Measurements from ENCODE around the gene NTHL1. TPM values are rescaled to one million over a fixed set of nuclear protein-coding genes. Genes with fewer than 3 reads are reported as not detected.

Gene NTHL1
- total and polyA plus RNA-seq, 9 of the 15 experiments (the other 6 are each of a cell fraction or from before 2014, with no cell fraction given) = 1.1 to 58.8 (median 17.6) TPM

DNA sequence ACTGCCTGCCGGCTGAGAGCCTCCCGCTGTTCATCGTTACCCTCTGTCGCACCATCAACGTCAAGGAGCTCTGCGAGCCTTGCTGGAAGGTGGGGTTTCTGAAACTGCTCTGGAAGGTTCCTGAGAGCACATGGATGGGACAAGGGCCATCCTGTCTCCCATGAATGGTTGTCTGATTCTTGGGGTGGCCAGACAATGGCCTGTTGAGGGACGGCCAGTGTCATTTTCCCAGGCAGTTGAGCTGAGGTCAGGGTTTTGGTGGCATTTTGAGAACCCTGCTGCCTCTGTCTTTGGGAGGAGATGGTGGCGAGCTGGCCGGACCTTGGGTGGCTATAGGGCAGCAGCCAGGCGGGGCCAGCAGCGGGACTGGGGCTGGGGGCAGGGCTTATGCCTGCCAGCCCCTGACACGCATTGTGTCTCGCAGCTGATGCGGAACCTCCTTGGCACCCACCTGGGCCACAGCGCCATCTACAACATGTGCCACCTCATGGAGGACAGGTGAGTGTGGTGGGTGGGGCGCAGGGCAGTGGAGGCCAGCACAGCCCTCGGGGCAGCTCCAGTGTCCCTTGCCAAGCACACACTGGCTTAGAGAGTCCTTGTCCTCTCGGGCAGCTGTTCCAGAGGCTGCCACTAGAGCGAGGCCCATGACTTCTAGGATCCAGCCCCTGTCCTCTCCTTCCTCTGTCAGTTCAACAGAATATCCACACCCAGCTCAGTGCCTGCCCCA lies 9.2 kb upstream of the NTHL1 start:
- no peak overlapping the region for H3K27ac ChIP-seq (ENCODE audit: extremely low read depth, low read depth, low read length)
- no peak overlapping the region for H3K4me3 ChIP-seq
- FAIRE-seq (no peak), ATAC-seq (peak; percentile 81), DNase-seq (ENCODE audit: extremely low read depth in 1 of 4, low spot score in 3 of 4) (peak in 1 of 4 experiments; percentile 27)
- ChIA-PET POLR2A (interaction anchor here (0.8 to 1.3 kb wide), 2 partner anchors 9 to 14 kb away, joined by 3 to 6 read pairs; partner anchors contain the start of genes NTHL1 and TSC2), CTCF (ENCODE audit: low intra/inter-chr PET ratio) (interaction anchor here (0.5 to 0.7 kb wide), 2 partner anchors 33 to 190 kb away, joined by 3 to 4 read pairs; no protein-coding TSS in a partner anchor)
- peak overlapping the region in 1 of 2 experiments; percentile 64; a peak in 2 of 4 replicates for H3K9ac ChIP-seq (ENCODE audit: insufficient read depth in 1 of 2, low read depth in 2 of 2, low read length in 2 of 2)
- no peaks in the 10 kb centered on the region for H3K9me1 ChIP-seq (ENCODE audit: control insufficient read depth, insufficient read depth, low read length)
- H2AFZ ChIP-seq (ENCODE audit: low read depth, low read length) = no peak overlapping the region
- intact Hi-C loops (cut with micrococcal nuclease) = no loop called here
- no peak overlapping the region for H3K4me2 ChIP-seq (ENCODE audit: insufficient read depth, low read length)
- no peaks in the 10 kb centered on the region for H3K9me3 ChIP-seq (replicated peaks; ENCODE audit: control insufficient read depth, insufficient read depth, low read depth, low read length)
- H3K4me1 ChIP-seq (replicated peaks in 1 of 2; ENCODE audit: control insufficient read depth in 2 of 2, insufficient read depth in 2 of 2, low read length in 2 of 2) = peaks cover 0 to 55% of the 10 kb centered on the region in 2 experiments; a peak in 2 of 5 replicates
- no peaks in the 10 kb centered on the region for H3K27me3 ChIP-seq (ENCODE audit: control insufficient read depth in 2 of 2, insufficient read depth in 2 of 2, low read length in 2 of 2)
- TF ChIP-seq, protein P1, sequence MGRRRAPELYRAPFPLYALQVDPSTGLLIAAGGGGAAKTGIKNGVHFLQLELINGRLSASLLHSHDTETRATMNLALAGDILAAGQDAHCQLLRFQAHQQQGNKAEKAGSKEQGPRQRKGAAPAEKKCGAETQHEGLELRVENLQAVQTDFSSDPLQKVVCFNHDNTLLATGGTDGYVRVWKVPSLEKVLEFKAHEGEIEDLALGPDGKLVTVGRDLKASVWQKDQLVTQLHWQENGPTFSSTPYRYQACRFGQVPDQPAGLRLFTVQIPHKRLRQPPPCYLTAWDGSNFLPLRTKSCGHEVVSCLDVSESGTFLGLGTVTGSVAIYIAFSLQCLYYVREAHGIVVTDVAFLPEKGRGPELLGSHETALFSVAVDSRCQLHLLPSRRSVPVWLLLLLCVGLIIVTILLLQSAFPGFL (CRISPR knock-in tag; IDR thresholded peaks at IDR 0.05) = no peak
- TF ChIP-seq, protein P2, sequence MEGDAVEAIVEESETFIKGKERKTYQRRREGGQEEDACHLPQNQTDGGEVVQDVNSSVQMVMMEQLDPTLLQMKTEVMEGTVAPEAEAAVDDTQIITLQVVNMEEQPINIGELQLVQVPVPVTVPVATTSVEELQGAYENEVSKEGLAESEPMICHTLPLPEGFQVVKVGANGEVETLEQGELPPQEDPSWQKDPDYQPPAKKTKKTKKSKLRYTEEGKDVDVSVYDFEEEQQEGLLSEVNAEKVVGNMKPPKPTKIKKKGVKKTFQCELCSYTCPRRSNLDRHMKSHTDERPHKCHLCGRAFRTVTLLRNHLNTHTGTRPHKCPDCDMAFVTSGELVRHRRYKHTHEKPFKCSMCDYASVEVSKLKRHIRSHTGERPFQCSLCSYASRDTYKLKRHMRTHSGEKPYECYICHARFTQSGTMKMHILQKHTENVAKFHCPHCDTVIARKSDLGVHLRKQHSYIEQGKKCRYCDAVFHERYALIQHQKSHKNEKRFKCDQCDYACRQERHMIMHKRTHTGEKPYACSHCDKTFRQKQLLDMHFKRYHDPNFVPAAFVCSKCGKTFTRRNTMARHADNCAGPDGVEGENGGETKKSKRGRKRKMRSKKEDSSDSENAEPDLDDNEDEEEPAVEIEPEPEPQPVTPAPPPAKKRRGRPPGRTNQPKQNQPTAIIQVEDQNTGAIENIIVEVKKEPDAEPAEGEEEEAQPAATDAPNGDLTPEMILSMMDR (IDR thresholded peaks at IDR 0.05 in 2 of 3, conservative IDR thresholded peaks at IDR 0.05 in 1 of 3; ENCODE audit: insufficient read depth in 2 of 3, low read depth in 1 of 3, low read length in 3 of 3) = peak; percentile 27 to 36 (median 30); a peak in 2 of 6 replicates
- TF ChIP-seq SMAD3 (CRISPR knock-in tag; conservative IDR thresholded peaks at IDR 0.05) (no peak), HNRNPK (IDR thresholded peaks at IDR 0.05; ENCODE audit: low read depth, low read length, poor library complexity, severe bottlenecking) (no peak)
- BruUV-seq (replicated peaks) = no TSS peak
- no peaks in the 10 kb centered on the region for H3K79me2 ChIP-seq (ENCODE audit: control insufficient read depth, insufficient read depth, low read length)
- 89% methylated on average over 17 of the region's 19 CpGs for WGBS (ENCODE audit: insufficient coverage, low coverage, missing lambda C conversion rate)
- in situ Hi-C loops (cut with MboI) = no loop called here
- H4K20me1 ChIP-seq (replicated peaks; ENCODE audit: control insufficient read depth, insufficient read depth, low read length) = peaks cover 4% of the 10 kb centered on the region; the same call in 1 of the 2 replicates
- H3K36me3 ChIP-seq (ENCODE audit: control insufficient read depth, insufficient read depth, low read length) = peaks cover 35% of the 10 kb centered on the region; the same call in 1 of the 3 replicates

Measured in K562 (cell line).